ENCODE results near the gene ULK3. TPM values are rescaled to one million over a fixed set of nuclear protein-coding genes. Genes with fewer than 3 reads are reported as not detected.

ULK3 gene
- total RNA-seq, 1 donor from 2014 or later = 24.0 TPM

DNA sequence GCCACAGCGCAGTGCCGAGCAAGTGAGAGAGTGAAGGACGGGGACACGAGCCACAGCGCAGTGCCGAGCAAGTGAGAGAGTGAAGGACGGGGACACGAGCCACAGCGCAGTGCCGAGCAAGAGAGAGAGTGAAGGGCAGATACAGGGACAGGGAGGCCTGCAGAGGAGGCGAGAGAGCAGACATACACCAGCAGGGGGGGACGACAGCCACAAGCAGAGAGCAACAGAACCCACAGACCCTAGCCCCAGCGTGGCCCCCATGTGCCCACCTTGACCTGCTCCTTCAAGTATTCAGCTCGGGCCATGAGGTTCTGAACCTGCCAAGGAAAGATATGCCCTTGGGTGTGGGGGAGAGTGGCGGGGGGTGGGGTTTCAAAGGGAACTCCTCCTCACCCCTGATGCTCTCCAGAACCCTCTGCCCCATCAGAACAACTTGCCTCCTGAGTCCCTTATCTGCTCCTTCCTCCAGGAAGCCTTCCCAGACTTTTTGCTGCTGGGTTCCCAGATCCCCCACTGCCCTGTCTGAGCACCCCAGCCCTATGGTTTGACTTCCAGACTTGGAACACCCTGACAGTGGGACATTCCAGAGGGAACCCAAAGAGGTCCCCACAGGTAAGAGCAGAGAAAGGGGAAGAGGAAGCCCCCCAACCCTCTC, 5.3 kb downstream of the ULK3 start:
- TF ChIP-seq, protein P1, sequence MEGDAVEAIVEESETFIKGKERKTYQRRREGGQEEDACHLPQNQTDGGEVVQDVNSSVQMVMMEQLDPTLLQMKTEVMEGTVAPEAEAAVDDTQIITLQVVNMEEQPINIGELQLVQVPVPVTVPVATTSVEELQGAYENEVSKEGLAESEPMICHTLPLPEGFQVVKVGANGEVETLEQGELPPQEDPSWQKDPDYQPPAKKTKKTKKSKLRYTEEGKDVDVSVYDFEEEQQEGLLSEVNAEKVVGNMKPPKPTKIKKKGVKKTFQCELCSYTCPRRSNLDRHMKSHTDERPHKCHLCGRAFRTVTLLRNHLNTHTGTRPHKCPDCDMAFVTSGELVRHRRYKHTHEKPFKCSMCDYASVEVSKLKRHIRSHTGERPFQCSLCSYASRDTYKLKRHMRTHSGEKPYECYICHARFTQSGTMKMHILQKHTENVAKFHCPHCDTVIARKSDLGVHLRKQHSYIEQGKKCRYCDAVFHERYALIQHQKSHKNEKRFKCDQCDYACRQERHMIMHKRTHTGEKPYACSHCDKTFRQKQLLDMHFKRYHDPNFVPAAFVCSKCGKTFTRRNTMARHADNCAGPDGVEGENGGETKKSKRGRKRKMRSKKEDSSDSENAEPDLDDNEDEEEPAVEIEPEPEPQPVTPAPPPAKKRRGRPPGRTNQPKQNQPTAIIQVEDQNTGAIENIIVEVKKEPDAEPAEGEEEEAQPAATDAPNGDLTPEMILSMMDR (IDR thresholded peaks at IDR 0.05; ENCODE audit: insufficient read depth, low read length, poor library complexity, severe bottlenecking) = no peak
- H3K36me3 ChIP-seq (ENCODE audit: control insufficient read depth, insufficient read depth, low read length) = no peaks in the 10 kb centered on the region
- no peaks in the 10 kb centered on the region for H3K27me3 ChIP-seq (ENCODE audit: control insufficient read depth, insufficient read depth, low read length)
- DNase-seq (ENCODE audit: low read depth) = no peak
- no peak overlapping the region for H3K4me3 ChIP-seq (ENCODE audit: low read depth, low read length)

DNA sequence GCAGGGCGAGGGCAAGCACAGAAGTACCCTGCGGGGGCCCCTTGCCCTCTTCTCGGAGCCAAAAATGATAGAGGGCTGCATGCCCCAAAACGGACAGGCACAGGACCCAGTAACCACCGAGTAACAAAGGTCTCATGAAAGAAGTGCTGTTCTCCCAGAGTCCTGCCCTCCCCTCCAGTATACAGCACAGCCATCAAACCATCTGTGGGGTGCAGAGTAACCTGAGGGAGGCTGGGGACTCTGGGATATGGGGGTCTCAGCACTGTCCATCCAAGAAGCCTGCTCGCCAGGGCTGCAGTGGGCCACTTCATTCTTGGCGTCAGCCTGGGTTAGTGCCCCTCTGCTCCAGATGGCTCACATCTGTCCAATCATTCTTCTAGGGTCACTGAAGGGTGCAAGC, 6.1 kb downstream of the ULK3 start:
- no peak for DNase-seq (ENCODE audit: low read depth)
- Histone ChIP-seq H3K4me3 (ENCODE audit: low read depth, low read length) (no peak overlapping the region), H3K36me3 (ENCODE audit: control insufficient read depth, insufficient read depth, low read length) (no peaks in the 10 kb centered on the region), H3K27me3 (ENCODE audit: control insufficient read depth, insufficient read depth, low read length) (no peaks in the 10 kb centered on the region)
- TF ChIP-seq, protein P1 (IDR thresholded peaks at IDR 0.05; ENCODE audit: insufficient read depth, low read length, poor library complexity, severe bottlenecking) = no peak

DNA sequence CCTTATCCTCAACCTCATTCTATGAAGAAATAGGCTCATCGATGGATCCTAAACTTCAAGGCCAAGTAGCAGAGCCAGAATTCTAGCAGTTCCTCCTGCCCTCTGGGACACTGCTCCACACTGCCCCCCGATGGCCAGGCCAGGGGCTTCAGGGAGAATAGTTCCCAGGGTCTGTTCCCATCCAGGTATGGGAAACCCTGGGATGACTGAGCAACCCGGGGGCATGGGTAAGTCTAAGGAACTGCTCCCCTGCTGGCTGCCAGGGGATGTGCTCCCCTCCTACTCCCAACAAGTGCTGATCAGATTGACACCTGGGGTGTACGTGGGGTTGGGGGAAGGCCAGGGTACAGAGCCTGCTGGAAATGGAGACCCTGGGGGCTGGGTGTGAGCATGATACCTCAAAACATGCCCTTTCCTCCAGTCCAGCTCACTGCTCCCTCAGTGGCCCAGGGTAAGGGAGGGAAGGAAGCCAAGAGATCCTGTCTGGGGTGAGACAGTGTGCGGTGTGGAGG, 7.6 kb downstream of the ULK3 start:
- Histone ChIP-seq H3K4me3 (ENCODE audit: low read depth, low read length) (no peak overlapping the region), H3K36me3 (ENCODE audit: control insufficient read depth, insufficient read depth, low read length) (no peaks in the 10 kb centered on the region), H3K27me3 (ENCODE audit: control insufficient read depth, insufficient read depth, low read length) (no peaks in the 10 kb centered on the region)
- DNase-seq (ENCODE audit: low read depth) = no peak
- TF ChIP-seq, protein P1 (IDR thresholded peaks at IDR 0.05; ENCODE audit: insufficient read depth, low read length, poor library complexity, severe bottlenecking) = peak; percentile 90

DNA sequence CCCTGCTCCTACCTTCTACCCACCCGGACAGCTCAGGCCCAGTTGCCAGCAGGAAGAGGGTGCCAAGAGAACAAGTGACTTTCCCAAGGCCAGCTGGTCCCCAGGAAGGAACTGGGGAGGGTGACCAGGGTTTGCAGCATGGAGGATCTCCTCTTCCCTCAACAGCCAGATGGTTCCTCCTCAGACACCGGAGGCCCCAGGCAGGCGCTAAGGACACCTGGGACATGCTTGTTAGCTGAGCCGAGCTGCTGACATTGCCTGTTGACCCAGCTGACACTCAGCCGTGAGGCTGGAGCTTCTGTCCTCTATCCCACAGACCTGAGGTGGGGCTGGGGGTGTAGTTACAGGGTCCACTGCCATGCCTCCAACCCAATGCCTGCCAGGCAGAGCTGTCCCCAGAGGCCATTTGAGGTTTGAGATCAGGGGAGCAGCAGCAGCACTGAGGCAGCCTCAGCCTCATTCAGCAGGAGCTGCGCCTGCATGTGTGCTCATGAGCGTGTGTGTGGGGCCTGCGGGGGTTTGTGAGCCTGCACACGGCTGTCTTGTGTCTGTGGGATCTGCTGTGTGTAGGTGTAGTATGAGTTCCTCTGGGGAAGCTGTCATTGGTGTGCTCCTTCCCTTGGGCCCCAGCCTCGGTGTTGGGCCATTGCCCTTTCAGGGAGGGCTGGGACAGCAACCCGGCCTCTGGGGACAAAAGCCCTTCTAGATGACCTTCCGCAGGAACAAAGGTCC, 9.4 kb downstream of the ULK3 start:
- Histone ChIP-seq H3K36me3 (ENCODE audit: control insufficient read depth, insufficient read depth, low read length) (no peaks in the 10 kb centered on the region), H3K4me3 (ENCODE audit: low read depth, low read length) (no peak overlapping the region), H3K27me3 (ENCODE audit: control insufficient read depth, insufficient read depth, low read length) (peaks cover 3% of the 10 kb centered on the region)
- no peak for DNase-seq (ENCODE audit: low read depth)
- TF ChIP-seq, protein P1 (IDR thresholded peaks at IDR 0.05; ENCODE audit: insufficient read depth, low read length, poor library complexity, severe bottlenecking) = no peak

DNA sequence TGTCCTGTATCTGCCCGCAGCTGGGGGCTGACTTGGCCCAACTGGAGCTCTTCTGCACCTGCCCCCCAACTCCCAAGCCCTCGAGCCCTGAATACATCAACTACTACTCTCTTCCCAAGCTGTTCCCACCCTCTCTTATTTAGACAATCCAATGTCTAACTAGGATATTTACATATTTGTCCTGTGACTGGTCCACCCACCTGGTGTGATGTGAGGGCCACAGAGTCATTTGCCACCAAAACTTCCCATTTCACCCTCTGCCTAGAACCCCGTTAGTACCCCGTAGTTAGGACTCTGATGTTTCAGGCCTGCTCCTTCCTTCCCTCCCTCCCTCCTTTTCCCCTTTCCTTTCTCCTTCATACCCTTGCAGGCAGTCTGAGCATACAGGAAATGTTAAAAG, 10.1 kb downstream of the ULK3 start:
- Histone ChIP-seq H3K27me3 (ENCODE audit: control insufficient read depth, insufficient read depth, low read length) (peaks cover 10% of the 10 kb centered on the region), H3K4me3 (ENCODE audit: low read depth, low read length) (no peak overlapping the region), H3K36me3 (ENCODE audit: control insufficient read depth, insufficient read depth, low read length) (no peaks in the 10 kb centered on the region)
- no peak for DNase-seq (ENCODE audit: low read depth)
- TF ChIP-seq, protein P1 (IDR thresholded peaks at IDR 0.05; ENCODE audit: insufficient read depth, low read length, poor library complexity, severe bottlenecking) = no peak
